ENCODE data around the gene CD81.
"Not testable (repeated sequence)": the region's sequence is repeated elsewhere in the genome, so short reads cannot be mapped to it uniquely, and the experiment has no call there.

CD81 gene

GRCh38 chr11:2376751-2377451 is at the start of gene CD81:
TSS of gene CD81 (plus strand) at chr11:2377310. CDS start at chr11:2377550, 240 bp downstream.
- Mint-ChIP-seq H3K36me3 (ENCODE audit: low read depth) (peaks cover 26% of the 10 kb centered on the region), H3K9me3 (no peaks in the 10 kb centered on the region), H3K27me3 (no peaks in the 10 kb centered on the region), H3K4me1 (ENCODE audit: low read depth) (peaks cover 39% of the 10 kb centered on the region), H3K4me3 (peak within 1 kb of the TSS; percentile 90), H3K27ac (peak within 1 kb of the TSS; percentile 90)
- DNase-seq = peak; percentile 85

GRCh38 chr11:2328021-2328420 is 49.1 kb upstream of the CD81 start:
- no peaks in the 10 kb centered on the region for H3K4me1 Mint-ChIP-seq (ENCODE audit: low read depth)
- H3K27ac Mint-ChIP-seq = no peak overlapping the region
- DNase-seq = no peak
- no peaks in the 10 kb centered on the region for H3K36me3 Mint-ChIP-seq (ENCODE audit: low read depth)
- H3K27me3 Mint-ChIP-seq = peaks cover 33% of the 10 kb centered on the region
- no peaks in the 10 kb centered on the region for H3K9me3 Mint-ChIP-seq
- H3K4me3 Mint-ChIP-seq = no peak overlapping the region

- Mint-ChIP-seq H3K27me3 (peaks cover 33% of the 10 kb centered on the region), H3K4me1 (ENCODE audit: low read depth) (no peaks in the 10 kb centered on the region), H3K4me3 (no peak overlapping the region), H3K9me3 (no peaks in the 10 kb centered on the region), H3K27ac (no peak overlapping the region), H3K36me3 (ENCODE audit: low read depth) (no peaks in the 10 kb centered on the region)
- no peak for DNase-seq
Measured at GRCh38 chr11:2328656-2329354, 48.3 kb upstream of the CD81 start.

GRCh38 chr11:2329551-2329950 is 47.6 kb upstream of the CD81 start:
- Mint-ChIP-seq H3K27ac (no peak overlapping the region), H3K36me3 (ENCODE audit: low read depth) (no peaks in the 10 kb centered on the region), H3K9me3 (no peaks in the 10 kb centered on the region), H3K4me3 (no peak overlapping the region), H3K4me1 (ENCODE audit: low read depth) (no peaks in the 10 kb centered on the region), H3K27me3 (peaks cover 33% of the 10 kb centered on the region)
- DNase-seq = no peak

- Mint-ChIP-seq H3K4me1 (ENCODE audit: low read depth) (no peaks in the 10 kb centered on the region), H3K27ac (no peak overlapping the region)
Measured at GRCh38 chr11:2330696-2331095, 46.4 kb upstream of the CD81 start.

GRCh38 chr11:2331404-2331803 is 45.7 kb upstream of the CD81 start:
- no peaks in the 10 kb centered on the region for H3K36me3 Mint-ChIP-seq (ENCODE audit: low read depth)
- no peak overlapping the region for H3K4me3 Mint-ChIP-seq
- H3K9me3 Mint-ChIP-seq = no peaks in the 10 kb centered on the region
- DNase-seq = no peak
- H3K4me1 Mint-ChIP-seq (ENCODE audit: low read depth) = no peaks in the 10 kb centered on the region
- peaks cover 30% of the 10 kb centered on the region for H3K27me3 Mint-ChIP-seq
- H3K27ac Mint-ChIP-seq = no peak overlapping the region

More at GRCh38 chr11:2330696-2331095, 46.4 kb upstream of the CD81 start:
- Mint-ChIP-seq H3K4me3 (no peak overlapping the region), H3K36me3 (ENCODE audit: low read depth) (no peaks in the 10 kb centered on the region), H3K9me3 (no peaks in the 10 kb centered on the region), H3K27me3 (peaks cover 31% of the 10 kb centered on the region)
- DNase-seq = no peak

GRCh38 chr11:2332569-2332968 is 44.5 kb upstream of the CD81 start:
- H3K36me3 Mint-ChIP-seq (ENCODE audit: low read depth); H3K27ac Mint-ChIP-seq; H3K4me1 Mint-ChIP-seq (ENCODE audit: low read depth); H3K9me3 Mint-ChIP-seq; H3K4me3 Mint-ChIP-seq; DNase-seq: not testable (repeated sequence)
- peaks cover 34% of the 10 kb centered on the region for H3K27me3 Mint-ChIP-seq

- not testable (repeated sequence) for H3K9me3 Mint-ChIP-seq; H3K27ac Mint-ChIP-seq; H3K4me3 Mint-ChIP-seq; H3K4me1 Mint-ChIP-seq (ENCODE audit: low read depth); H3K36me3 Mint-ChIP-seq (ENCODE audit: low read depth); DNase-seq
- H3K27me3 Mint-ChIP-seq = peaks cover 25% of the 10 kb centered on the region
Measured at GRCh38 chr11:2333486-2334205, 43.5 kb upstream of the CD81 start.

GRCh38 chr11:2335286-2335685 is 41.8 kb upstream of the CD81 start:
- H3K27ac Mint-ChIP-seq; H3K4me3 Mint-ChIP-seq; H3K4me1 Mint-ChIP-seq (ENCODE audit: low read depth); DNase-seq; H3K36me3 Mint-ChIP-seq (ENCODE audit: low read depth); H3K9me3 Mint-ChIP-seq: not testable (repeated sequence)
- H3K27me3 Mint-ChIP-seq = peaks cover 19% of the 10 kb centered on the region

- not testable (repeated sequence) for DNase-seq; H3K4me1 Mint-ChIP-seq (ENCODE audit: low read depth); H3K36me3 Mint-ChIP-seq (ENCODE audit: low read depth); H3K27me3 Mint-ChIP-seq; H3K4me3 Mint-ChIP-seq; H3K9me3 Mint-ChIP-seq; H3K27ac Mint-ChIP-seq
Measured at GRCh38 chr11:2338760-2339159, 38.4 kb upstream of the CD81 start.

GRCh38 chr11:2342557-2342956 is 34.6 kb upstream of the CD81 start:
- no peak overlapping the region for H3K4me3 Mint-ChIP-seq
- no peaks in the 10 kb centered on the region for H3K36me3 Mint-ChIP-seq (ENCODE audit: low read depth)
- no peaks in the 10 kb centered on the region for H3K27me3 Mint-ChIP-seq
- H3K9me3 Mint-ChIP-seq = peaks cover 6% of the 10 kb centered on the region
- H3K4me1 Mint-ChIP-seq (ENCODE audit: low read depth) = no peaks in the 10 kb centered on the region
- no peak overlapping the region for H3K27ac Mint-ChIP-seq
- no peak for DNase-seq

GRCh38 chr11:2342981-2343380 is 34.1 kb upstream of the CD81 start:
- no peak for DNase-seq
- H3K27ac Mint-ChIP-seq = no peak overlapping the region

GRCh38 chr11:2343502-2343901 is 33.6 kb upstream of the CD81 start:
- no peak overlapping the region for H3K27ac Mint-ChIP-seq
- H3K36me3 Mint-ChIP-seq (ENCODE audit: low read depth) = no peaks in the 10 kb centered on the region
- H3K4me1 Mint-ChIP-seq (ENCODE audit: low read depth) = no peaks in the 10 kb centered on the region
- DNase-seq = no peak
- no peaks in the 10 kb centered on the region for H3K27me3 Mint-ChIP-seq
- H3K9me3 Mint-ChIP-seq = peaks cover 6% of the 10 kb centered on the region
- H3K4me3 Mint-ChIP-seq = no peak overlapping the region

More at GRCh38 chr11:2342981-2343380, 34.1 kb upstream of the CD81 start:
- Mint-ChIP-seq H3K36me3 (ENCODE audit: low read depth) (no peaks in the 10 kb centered on the region), H3K9me3 (peaks cover 6% of the 10 kb centered on the region), H3K4me3 (no peak overlapping the region), H3K27me3 (no peaks in the 10 kb centered on the region), H3K4me1 (ENCODE audit: low read depth) (no peaks in the 10 kb centered on the region)

- Mint-ChIP-seq H3K4me3 (no peak overlapping the region), H3K36me3 (ENCODE audit: low read depth) (no peaks in the 10 kb centered on the region), H3K27ac (no peak overlapping the region), H3K27me3 (no peaks in the 10 kb centered on the region), H3K4me1 (ENCODE audit: low read depth) (no peaks in the 10 kb centered on the region), H3K9me3 (peaks cover 11% of the 10 kb centered on the region)
- no peak for DNase-seq
Measured at GRCh38 chr11:2345050-2345449, 32.1 kb upstream of the CD81 start.

- Mint-ChIP-seq H3K4me1 (ENCODE audit: low read depth) (no peaks in the 10 kb centered on the region), H3K9me3 (peaks cover 11% of the 10 kb centered on the region), H3K36me3 (ENCODE audit: low read depth) (no peaks in the 10 kb centered on the region), H3K27ac (no peak overlapping the region), H3K4me3 (no peak overlapping the region), H3K27me3 (no peaks in the 10 kb centered on the region)
- no peak for DNase-seq
Measured at GRCh38 chr11:2346014-2346413, 31.1 kb upstream of the CD81 start.

Measured in activated T-cell treated with anti-CD3 and anti-CD28 coated beads, Interleukin-2, amount 50 U/mL, for 24 hours (primary cell).